K562 (cell line): ENCODE data around the gene ANKRD44.

Source experiments
- MAFK ChIP-seq: IDR thresholded peaks from 2 replicates; pipeline ENCODE4 v1.6.1; 2011; ENCODE audit warnings: low read length, improper control_type of control experiment
- POLR2A ChIP-seq: fragments of 450-650 bp; conservative IDR thresholded peaks from 2 replicates; pipeline ENCODE4 v1.6.1; 2016
- SMAD1 ChIP-seq: fragments of 150-350 bp; IDR thresholded peaks from 2 replicates; pipeline ENCODE4 v1.6.1; 2014; ENCODE audit warnings: low read length, low read depth; ENCODE audit not compliant: partially characterized antibody
- ZFP36 ChIP-seq: fragments of 150-350 bp; IDR thresholded peaks from 2 replicates; pipeline ENCODE4 v1.6.1; 2018; ENCODE audit warnings: low read length, low read depth; ENCODE audit not compliant: partially characterized antibody
- TF ChIP-seq, protein P1 (sequence below), 3 experiments: IDR thresholded peaks in 2 of 3; conservative IDR thresholded peaks in 1 of 3; 2 replicates each; pipeline ENCODE4 v1.5.1; 2011 to 2012; ENCODE audit warnings: low read length in 3 of 3, mild to moderate bottlenecking in 3 of 3, control low read depth in 2 of 3, improper control_type of control experiment in 1 of 3, inconsistent platforms in 1 of 3, low read depth in 1 of 3, mixed read lengths in 1 of 3, moderate library complexity in 1 of 3; ENCODE audit not compliant: insufficient read depth in 2 of 3

DNA sequence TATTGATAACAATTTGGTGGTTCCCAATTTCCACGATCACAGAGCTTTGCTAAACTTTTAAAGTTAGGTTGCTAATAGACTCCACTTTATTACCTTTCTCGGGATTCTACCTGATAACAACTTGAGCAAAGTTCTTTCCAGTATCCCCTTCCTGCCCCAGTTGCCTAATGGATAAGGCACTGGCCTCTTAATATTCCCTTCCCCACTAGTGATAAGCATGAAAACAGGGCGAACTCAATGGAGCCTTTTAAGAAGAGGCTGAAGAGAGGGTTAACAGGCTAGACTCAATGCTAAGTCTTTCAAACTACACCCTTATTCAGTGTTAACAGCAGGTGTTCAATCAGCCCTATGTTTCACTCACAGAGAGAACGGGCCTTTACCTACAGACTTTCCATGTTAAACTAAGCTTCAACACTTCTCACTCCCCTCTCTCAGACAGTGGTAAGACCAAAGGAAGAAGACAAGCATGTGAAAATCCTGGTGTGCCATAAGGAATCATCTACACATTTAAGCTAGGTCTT is 75.8 kb downstream of the ANKRD44 start:
- TF ChIP-seq, protein P1, sequence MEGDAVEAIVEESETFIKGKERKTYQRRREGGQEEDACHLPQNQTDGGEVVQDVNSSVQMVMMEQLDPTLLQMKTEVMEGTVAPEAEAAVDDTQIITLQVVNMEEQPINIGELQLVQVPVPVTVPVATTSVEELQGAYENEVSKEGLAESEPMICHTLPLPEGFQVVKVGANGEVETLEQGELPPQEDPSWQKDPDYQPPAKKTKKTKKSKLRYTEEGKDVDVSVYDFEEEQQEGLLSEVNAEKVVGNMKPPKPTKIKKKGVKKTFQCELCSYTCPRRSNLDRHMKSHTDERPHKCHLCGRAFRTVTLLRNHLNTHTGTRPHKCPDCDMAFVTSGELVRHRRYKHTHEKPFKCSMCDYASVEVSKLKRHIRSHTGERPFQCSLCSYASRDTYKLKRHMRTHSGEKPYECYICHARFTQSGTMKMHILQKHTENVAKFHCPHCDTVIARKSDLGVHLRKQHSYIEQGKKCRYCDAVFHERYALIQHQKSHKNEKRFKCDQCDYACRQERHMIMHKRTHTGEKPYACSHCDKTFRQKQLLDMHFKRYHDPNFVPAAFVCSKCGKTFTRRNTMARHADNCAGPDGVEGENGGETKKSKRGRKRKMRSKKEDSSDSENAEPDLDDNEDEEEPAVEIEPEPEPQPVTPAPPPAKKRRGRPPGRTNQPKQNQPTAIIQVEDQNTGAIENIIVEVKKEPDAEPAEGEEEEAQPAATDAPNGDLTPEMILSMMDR (IDR thresholded peaks at IDR 0.05 in 2 of 3, conservative IDR thresholded peaks at IDR 0.05 in 1 of 3; ENCODE audit: insufficient read depth in 2 of 3, low read depth in 1 of 3, low read length in 3 of 3): no peak
- TF ChIP-seq ZFP36 (no peak), SMAD1 (no peak), POLR2A (no peak), MAFK (no peak)
